Measurements from ENCODE around the gene FBLN1. TPM values are rescaled to one million over a fixed set of nuclear protein-coding genes. Genes with fewer than 3 reads are reported as not detected.
"Not testable (repeated sequence)": the region's sequence is repeated elsewhere in the genome, so short reads cannot be mapped to it uniquely, and the experiment has no call there.

Gene FBLN1
- total and polyA plus RNA-seq, 9 of the 15 experiments (the other 6 are each of a cell fraction or from before 2014, with no cell fraction given) = 0.66 TPM; not detected in 8

- FAIRE-seq; H3K4me2 ChIP-seq (ENCODE audit: insufficient read depth, low read length); H3K79me2 ChIP-seq (ENCODE audit: control insufficient read depth, insufficient read depth, low read length); intact Hi-C loops (cut with micrococcal nuclease); H2AFZ ChIP-seq (ENCODE audit: low read depth, low read length); DNase-seq (ENCODE audit: extremely low read depth in 1 of 4, low spot score in 3 of 4); BruUV-seq (replicated peaks); H4K20me1 ChIP-seq (replicated peaks; ENCODE audit: control insufficient read depth, insufficient read depth, low read length); H3K9me1 ChIP-seq (ENCODE audit: control insufficient read depth, insufficient read depth, low read length); H3K36me3 ChIP-seq (ENCODE audit: control insufficient read depth, insufficient read depth, low read length); H3K27ac ChIP-seq (ENCODE audit: extremely low read depth, low read depth, low read length); H3K9me3 ChIP-seq (replicated peaks; ENCODE audit: control insufficient read depth, insufficient read depth, low read depth, low read length); ATAC-seq; POLR2A ChIA-PET; H3K9ac ChIP-seq (ENCODE audit: insufficient read depth in 1 of 2, low read depth in 2 of 2, low read length in 2 of 2); CTCF ChIA-PET (ENCODE audit: low intra/inter-chr PET ratio); H3K4me1 ChIP-seq (replicated peaks in 1 of 2; ENCODE audit: control insufficient read depth in 2 of 2, insufficient read depth in 2 of 2, low read length in 2 of 2); H3K4me3 ChIP-seq; in situ Hi-C loops (cut with MboI): not testable (repeated sequence)
- peak; percentile 40 for TF ChIP-seq ZNF121 (CRISPR knock-in tag; conservative IDR thresholded peaks at IDR 0.05)
- WGBS (ENCODE audit: insufficient coverage, low coverage, missing lambda C conversion rate) = 2% methylated on average over 5 of the region's 6 CpGs
- peaks cover 2 to 43% of the 10 kb centered on the region in 2 experiments; a peak in 3 of 5 replicates for H3K27me3 ChIP-seq (ENCODE audit: control insufficient read depth in 2 of 2, insufficient read depth in 2 of 2, low read length in 2 of 2)
Measured at GRCh38 chr22:45535835-45536234, 33.2 kb downstream of the FBLN1 start.

- Histone ChIP-seq H3K4me1 (replicated peaks in 1 of 2; ENCODE audit: control insufficient read depth in 2 of 2, insufficient read depth in 2 of 2, low read length in 2 of 2) (no peaks in the 10 kb centered on the region), H3K4me2 (ENCODE audit: insufficient read depth, low read length) (no peak overlapping the region), H3K9me3 (replicated peaks; ENCODE audit: control insufficient read depth, insufficient read depth, low read depth, low read length) (no peaks in the 10 kb centered on the region), H3K4me3 (no peak overlapping the region), H3K9ac (ENCODE audit: insufficient read depth in 1 of 2, low read depth in 2 of 2, low read length in 2 of 2) (no peak overlapping the region; a peak in 1 of 4 replicates), H2AFZ (ENCODE audit: low read depth, low read length) (no peak overlapping the region), H3K27ac (ENCODE audit: extremely low read depth, low read depth, low read length) (no peak overlapping the region), H4K20me1 (replicated peaks; ENCODE audit: control insufficient read depth, insufficient read depth, low read length) (no peaks in the 10 kb centered on the region), H3K27me3 (ENCODE audit: control insufficient read depth in 2 of 2, insufficient read depth in 2 of 2, low read length in 2 of 2) (peaks cover 2 to 61% of the 10 kb centered on the region in 2 experiments; a peak in 3 of 5 replicates), H3K36me3 (ENCODE audit: control insufficient read depth, insufficient read depth, low read length) (no peaks in the 10 kb centered on the region), H3K79me2 (ENCODE audit: control insufficient read depth, insufficient read depth, low read length) (no peaks in the 10 kb centered on the region), H3K9me1 (ENCODE audit: control insufficient read depth, insufficient read depth, low read length) (no peaks in the 10 kb centered on the region)
- in situ Hi-C loops (cut with MboI) (no loop called here), intact Hi-C loops (cut with micrococcal nuclease) (no loop called here)
- ChIA-PET CTCF (ENCODE audit: low intra/inter-chr PET ratio) (interaction anchor here (0.6 kb wide), 1 partner anchor 14 kb away, joined by 3 read pairs; no protein-coding TSS in a partner anchor), POLR2A (interaction anchor here (0.5 kb wide), 1 partner anchor 66 kb away, joined by 4 read pairs; no protein-coding TSS in a partner anchor)
- whole genome bisulfite sequencing (ENCODE audit: insufficient coverage, low coverage, missing lambda C conversion rate) = 2% methylated on average over 13 of the region's 15 CpGs
- FAIRE-seq (no peak), DNase-seq (ENCODE audit: extremely low read depth in 1 of 4, low spot score in 3 of 4) (no peak), ATAC-seq (no peak)
- TF ChIP-seq NFIC (IDR thresholded peaks at IDR 0.05) (peak; percentile 36), ASH1L (IDR thresholded peaks at IDR 0.05; ENCODE audit: borderline replicate concordance, low read depth, partially characterized antibody) (no peak)
- no TSS peak for BruUV-seq (replicated peaks)
Measured at GRCh38 chr22:45537734-45538181, 35.1 kb downstream of the FBLN1 start.

Measured in K562 (cell line).